ENCODE data around the gene CORO7. TPM values are rescaled to one million over a fixed set of nuclear protein-coding genes. Genes with fewer than 3 reads are reported as not detected.
"Not testable (repeated sequence)": the region's sequence is repeated elsewhere in the genome, so short reads cannot be mapped to it uniquely, and the experiment has no call there.

CORO7 gene
- total RNA-seq, 1 experiment from 2014 or later = 51.0 TPM

- Mint-ChIP-seq H3K27ac (ENCODE audit: unreplicated experiment) (no peak overlapping the region), H3K4me3 (ENCODE audit: low read depth, unreplicated experiment) (no peak overlapping the region), H3K36me3 (ENCODE audit: insufficient read depth, unreplicated experiment) (peaks cover 49% of the 10 kb centered on the region), H3K4me1 (ENCODE audit: low read depth, unreplicated experiment) (peaks cover 10% of the 10 kb centered on the region), H3K9me3 (ENCODE audit: low read depth, unreplicated experiment) (no peaks in the 10 kb centered on the region), H3K27me3 (ENCODE audit: unreplicated experiment) (no peaks in the 10 kb centered on the region)
- TF ChIP-seq CTCF (IDR thresholded peaks at IDR 0.05; ENCODE audit: unreplicated experiment) = no peak
- intact Hi-C loops (cut with micrococcal nuclease; ENCODE audit: unreplicated experiment) = no loop called here
- CTCF ChIA-PET = no interaction called here
- BruUV-seq (replicated peaks) = no TSS peak
- no peak for DNase-seq
Observed at GRCh38 chr16:4344983-4345835, 71.2 kb downstream of the CORO7 start.

DNA sequence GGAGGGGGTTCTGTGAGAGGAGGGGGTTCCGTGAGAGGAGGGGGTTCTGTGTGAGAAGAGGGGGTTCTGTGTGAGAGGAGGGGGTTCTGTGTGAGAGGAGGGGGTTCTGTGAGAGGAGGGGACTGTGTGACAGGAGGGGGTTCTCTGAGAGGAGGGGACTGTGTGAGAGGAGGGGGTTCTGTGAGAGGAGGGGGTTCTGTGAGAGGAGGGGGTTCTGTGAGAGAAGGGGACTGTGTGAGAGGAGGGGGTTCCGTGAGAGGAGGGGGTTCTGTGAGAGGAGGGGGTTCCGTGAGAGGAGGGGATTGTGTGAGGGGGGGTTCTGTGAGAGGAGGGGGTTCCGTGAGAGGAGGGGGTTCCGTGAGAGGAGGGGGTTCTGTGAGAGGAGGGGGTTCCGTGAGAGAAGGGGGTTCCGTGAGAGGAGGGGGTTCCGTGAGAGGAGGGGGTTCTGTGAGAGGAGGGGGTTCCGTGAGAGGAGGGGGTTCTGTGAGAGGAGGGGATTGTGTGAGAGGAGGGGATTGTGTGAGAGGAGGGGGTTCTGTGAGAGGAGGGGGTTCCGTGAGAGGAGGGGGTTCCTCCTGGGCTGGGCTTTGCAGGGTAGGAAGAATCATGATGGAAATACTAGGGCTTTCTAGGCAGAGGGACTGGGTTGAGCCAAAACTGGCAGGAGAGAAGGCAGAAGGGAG lies 72.0 kb downstream of the CORO7 start:
- H3K36me3 Mint-ChIP-seq (ENCODE audit: insufficient read depth, unreplicated experiment) = peaks cover 51% of the 10 kb centered on the region
- H3K27me3 Mint-ChIP-seq (ENCODE audit: unreplicated experiment); H3K4me1 Mint-ChIP-seq (ENCODE audit: low read depth, unreplicated experiment); DNase-seq; BruUV-seq (replicated peaks); H3K9me3 Mint-ChIP-seq (ENCODE audit: low read depth, unreplicated experiment); H3K27ac Mint-ChIP-seq (ENCODE audit: unreplicated experiment); H3K4me3 Mint-ChIP-seq (ENCODE audit: low read depth, unreplicated experiment); CTCF ChIA-PET; intact Hi-C loops (cut with micrococcal nuclease; ENCODE audit: unreplicated experiment): not testable (repeated sequence)

DNA sequence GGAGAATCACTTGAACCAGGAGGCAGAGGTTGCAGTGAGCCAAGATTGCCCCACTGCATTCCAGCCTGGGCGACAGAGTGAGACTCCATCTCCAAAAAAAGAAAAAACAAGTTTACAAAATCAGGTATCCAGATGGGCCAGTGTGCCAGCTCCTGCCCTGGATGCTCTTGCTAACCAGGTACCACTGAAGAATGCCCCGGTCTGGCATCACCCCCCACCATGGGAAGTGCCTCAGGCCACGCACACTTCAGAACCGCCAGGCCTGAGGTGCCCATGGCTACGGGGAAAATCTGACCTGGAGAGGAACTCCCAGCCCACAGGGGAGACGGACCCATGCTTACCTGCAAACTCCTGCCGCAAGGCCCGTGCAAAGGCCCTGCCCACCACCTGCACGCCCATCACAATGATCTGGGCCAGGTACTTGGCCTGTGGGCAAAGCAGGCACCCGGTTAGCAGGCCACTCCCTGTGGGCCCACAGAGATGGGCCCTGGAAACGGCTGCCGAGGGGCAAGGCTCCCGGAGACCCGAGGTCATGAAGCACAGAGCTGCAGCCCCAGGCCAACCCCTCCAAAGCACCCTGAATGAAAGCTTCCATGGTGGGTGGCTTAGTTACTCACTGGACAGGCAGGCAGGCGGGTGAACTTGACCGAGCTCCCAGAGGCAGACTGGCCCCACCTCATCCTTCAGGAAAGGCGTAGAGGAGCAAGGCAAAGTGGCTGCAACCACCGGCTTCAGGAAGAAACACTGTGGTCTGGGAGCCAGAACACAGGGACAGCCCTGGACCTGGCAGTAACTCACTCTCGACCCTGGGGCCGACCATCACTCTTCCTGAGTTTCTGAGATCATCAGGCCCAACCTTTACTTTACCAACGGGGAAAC lies 73.3 kb downstream of the CORO7 start:
- Mint-ChIP-seq H3K9me3 (ENCODE audit: low read depth, unreplicated experiment) (no peaks in the 10 kb centered on the region), H3K27me3 (ENCODE audit: unreplicated experiment) (no peaks in the 10 kb centered on the region), H3K4me1 (ENCODE audit: low read depth, unreplicated experiment) (peaks cover 3% of the 10 kb centered on the region), H3K4me3 (ENCODE audit: low read depth, unreplicated experiment) (no peak overlapping the region), H3K36me3 (ENCODE audit: insufficient read depth, unreplicated experiment) (peaks cover 56% of the 10 kb centered on the region), H3K27ac (ENCODE audit: unreplicated experiment) (no peak overlapping the region)
- no peak for TF ChIP-seq CTCF (IDR thresholded peaks at IDR 0.05; ENCODE audit: unreplicated experiment)
- no peak for DNase-seq
- CTCF ChIA-PET = no interaction called here
- intact Hi-C loops (cut with micrococcal nuclease; ENCODE audit: unreplicated experiment) = no loop called here
- no TSS peak for BruUV-seq (replicated peaks)

- BruUV-seq (replicated peaks) = no TSS peak
- no peak for DNase-seq
- Mint-ChIP-seq H3K27ac (ENCODE audit: unreplicated experiment) (no peak overlapping the region), H3K9me3 (ENCODE audit: low read depth, unreplicated experiment) (no peaks in the 10 kb centered on the region), H3K4me3 (ENCODE audit: low read depth, unreplicated experiment) (no peak overlapping the region), H3K27me3 (ENCODE audit: unreplicated experiment) (no peaks in the 10 kb centered on the region), H3K36me3 (ENCODE audit: insufficient read depth, unreplicated experiment) (peaks cover 73% of the 10 kb centered on the region), H3K4me1 (ENCODE audit: low read depth, unreplicated experiment) (no peaks in the 10 kb centered on the region)
- TF ChIP-seq CTCF (IDR thresholded peaks at IDR 0.05; ENCODE audit: unreplicated experiment) = no peak
- intact Hi-C loops (cut with micrococcal nuclease; ENCODE audit: unreplicated experiment) = no loop called here
- CTCF ChIA-PET = interaction anchor here (0.9 kb wide), 1 partner anchor 13 kb away, joined by 3 read pairs; no protein-coding TSS in a partner anchor
Observed at GRCh38 chr16:4341250-4341649, 75.1 kb downstream of the CORO7 start.

Measured in Calu3 (cell line).